ENCODE measurements around the gene GSK3A.

DNA sequence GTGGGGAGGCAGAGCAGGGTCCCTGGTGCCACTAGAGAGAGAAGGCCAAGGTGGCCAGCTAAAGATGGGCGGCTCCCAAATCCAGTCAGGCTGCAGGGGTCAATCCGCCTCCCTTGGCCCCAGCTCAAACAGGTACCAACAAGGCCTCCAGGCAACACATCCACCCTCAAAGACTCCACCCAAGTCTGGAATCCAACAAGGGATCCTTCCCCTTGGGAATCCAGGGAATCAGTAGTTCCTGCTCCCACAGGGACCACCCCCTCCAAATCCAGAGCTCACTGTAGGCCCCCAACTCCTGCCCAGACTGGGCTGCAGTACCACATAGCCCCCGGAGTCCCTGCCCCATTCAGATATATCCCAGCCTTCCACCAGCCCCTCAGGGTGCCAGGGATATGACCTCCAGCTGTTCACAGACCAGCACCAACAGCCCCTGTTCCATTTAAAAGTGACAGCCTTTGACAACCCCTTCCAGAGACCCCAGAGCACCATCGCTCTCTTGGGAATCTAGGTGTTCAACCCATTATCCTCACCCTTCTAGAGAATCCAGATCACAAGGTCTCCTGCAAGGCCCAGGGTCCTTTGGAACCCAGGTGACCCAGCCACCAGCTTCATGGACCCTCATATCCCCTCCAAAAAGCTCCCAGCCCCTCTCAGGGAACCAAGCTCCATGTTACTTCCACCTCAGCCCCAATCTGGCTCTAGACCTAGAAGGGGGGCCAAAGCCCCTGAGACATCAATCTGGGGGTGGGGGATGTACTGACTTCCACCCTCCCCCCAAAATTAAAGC, 9.4 kb upstream of the GSK3A start:
- TF ChIP-seq, protein P1, sequence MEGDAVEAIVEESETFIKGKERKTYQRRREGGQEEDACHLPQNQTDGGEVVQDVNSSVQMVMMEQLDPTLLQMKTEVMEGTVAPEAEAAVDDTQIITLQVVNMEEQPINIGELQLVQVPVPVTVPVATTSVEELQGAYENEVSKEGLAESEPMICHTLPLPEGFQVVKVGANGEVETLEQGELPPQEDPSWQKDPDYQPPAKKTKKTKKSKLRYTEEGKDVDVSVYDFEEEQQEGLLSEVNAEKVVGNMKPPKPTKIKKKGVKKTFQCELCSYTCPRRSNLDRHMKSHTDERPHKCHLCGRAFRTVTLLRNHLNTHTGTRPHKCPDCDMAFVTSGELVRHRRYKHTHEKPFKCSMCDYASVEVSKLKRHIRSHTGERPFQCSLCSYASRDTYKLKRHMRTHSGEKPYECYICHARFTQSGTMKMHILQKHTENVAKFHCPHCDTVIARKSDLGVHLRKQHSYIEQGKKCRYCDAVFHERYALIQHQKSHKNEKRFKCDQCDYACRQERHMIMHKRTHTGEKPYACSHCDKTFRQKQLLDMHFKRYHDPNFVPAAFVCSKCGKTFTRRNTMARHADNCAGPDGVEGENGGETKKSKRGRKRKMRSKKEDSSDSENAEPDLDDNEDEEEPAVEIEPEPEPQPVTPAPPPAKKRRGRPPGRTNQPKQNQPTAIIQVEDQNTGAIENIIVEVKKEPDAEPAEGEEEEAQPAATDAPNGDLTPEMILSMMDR (IDR thresholded peaks at IDR 0.05), result no peak
- no peak for TF ChIP-seq POLR2A (IDR thresholded peaks at IDR 0.05)
